WTC11 (cell line): ENCODE results near the gene SETMAR. TPM values are rescaled to one million over a fixed set of nuclear protein-coding genes. Genes with fewer than 3 reads are reported as not detected.
A peak's percentile ranks its signal among the peaks of the same experiment; 100 is the strongest.

Experiments used
- ATAC-seq: fragments of 200-7000 bp; cut with Tn5 transposase; 2 replicates; pipeline ENCODE4 v1.10.0; 2021; ENCODE audit warnings: mild to moderate bottlenecking, moderate library complexity
- CTCF ChIA-PET: fragments of 300-600 bp; sonication (Branson Sonifier 250); formaldehyde crosslinking; loops from one replicate; lab custom pipeline; 2021; ENCODE audit warnings: antibody characterized with exemption; lab: Charles Lee
- POLR2A ChIA-PET: fragments of 350-600 bp; sonication (Branson Sonifier 250); formaldehyde crosslinking; loops from one replicate; lab custom pipeline; 2021; ENCODE audit warnings: antibody characterized with exemption; lab: Charles Lee
- DNase-seq: peaks from one replicate; pipeline ENCODE4 v3.0.0; 2021; ENCODE audit warnings: low spot score
- H3K27ac Mint-ChIP-seq: 2 replicates; pipeline ENCODE4 v1.8.0; 2021; ENCODE audit warnings: mixed read lengths
- H3K27me3 Mint-ChIP-seq: 2 replicates; pipeline ENCODE4 v1.8.0; 2021; ENCODE audit warnings: low read depth, mild to moderate bottlenecking, moderate library complexity, mixed read lengths
- H3K36me3 Mint-ChIP-seq: 2 replicates; pipeline ENCODE4 v1.8.0; 2021; ENCODE audit warnings: mixed read lengths
- H3K4me1 Mint-ChIP-seq: 2 replicates; pipeline ENCODE4 v1.8.0; 2022; ENCODE audit warnings: mixed read lengths
- H3K4me3 Mint-ChIP-seq: 2 replicates; pipeline ENCODE4 v1.8.0; 2021; ENCODE audit warnings: mild to moderate bottlenecking, moderate library complexity, mixed read lengths
- H3K9me3 Mint-ChIP-seq: 2 replicates; pipeline ENCODE4 v1.8.0; 2021; ENCODE audit warnings: mixed read lengths
- ATF3 ChIP-seq: sonication (generic); formaldehyde crosslinking; conservative IDR thresholded peaks from 2 replicates; pipeline ENCODE4 v1.8.1; 2022; ENCODE audit warnings: mild to moderate bottlenecking, missing genetic modification reagents
- CTCF ChIP-seq: fragments of 200-600 bp; IDR thresholded peaks from 2 replicates; pipeline ENCODE4 v1.8.0; 2022; ENCODE audit warnings: antibody characterized with exemption
- E2F1 ChIP-seq: sonication (generic); formaldehyde crosslinking; IDR thresholded peaks from 2 replicates; pipeline ENCODE4 v1.8.0; 2022; ENCODE audit warnings: mild to moderate bottlenecking, missing genetic modification reagents
- ETV6 ChIP-seq: sonication (generic); formaldehyde crosslinking; IDR thresholded peaks from 2 replicates; pipeline ENCODE4 v1.8.1; 2022; ENCODE audit warnings: mild to moderate bottlenecking, missing genetic modification reagents
- HMGA2 ChIP-seq: fragments of 250-450 bp; sonication (Bioruptor Pico); IDR thresholded peaks from 2 replicates; pipeline ENCODE4 v1.4.0; 2021; ENCODE audit warnings: mild to moderate bottlenecking, moderate library complexity
- IRF2 ChIP-seq: sonication (generic); formaldehyde crosslinking; IDR thresholded peaks from 2 replicates; pipeline ENCODE4 v1.8.0; 2022; ENCODE audit warnings: low read depth, missing genetic modification reagents, borderline replicate concordance
- KAT7 ChIP-seq: sonication (generic); formaldehyde crosslinking; IDR thresholded peaks from 2 replicates; pipeline ENCODE4 v1.8.1; 2023; ENCODE audit warnings: missing genetic modification reagents, mild to moderate bottlenecking, borderline replicate concordance
- NFE2L1 ChIP-seq: sonication (generic); formaldehyde crosslinking; IDR thresholded peaks from 2 replicates; pipeline ENCODE4 v1.8.1; 2023; ENCODE audit warnings: missing genetic modification reagents
- OVOL2 ChIP-seq: fragments of 250-450 bp; sonication (Bioruptor Pico); IDR thresholded peaks from 2 replicates; pipeline ENCODE4 v1.9.0; 2021; ENCODE audit warnings: mild to moderate bottlenecking, borderline replicate concordance
- SP1 ChIP-seq: sonication (generic); formaldehyde crosslinking; conservative IDR thresholded peaks from 2 replicates; pipeline ENCODE4 v1.8.1; 2022; ENCODE audit warnings: missing genetic modification reagents
- ZBTB21 ChIP-seq: sonication (generic); formaldehyde crosslinking; IDR thresholded peaks from 2 replicates; pipeline ENCODE4 v1.8.1; 2023; ENCODE audit warnings: mild to moderate bottlenecking, missing genetic modification reagents, borderline replicate concordance
- ZNF219 ChIP-seq: sonication (generic); formaldehyde crosslinking; IDR thresholded peaks from 2 replicates; pipeline ENCODE4 v1.8.0; 2023; ENCODE audit warnings: missing genetic modification reagents, mild to moderate bottlenecking, borderline replicate concordance
- ZNF232 ChIP-seq: sonication (generic); formaldehyde crosslinking; IDR thresholded peaks from 2 replicates; pipeline ENCODE4 v1.8.0; 2022; ENCODE audit warnings: mild to moderate bottlenecking, missing genetic modification reagents
- ZNF396 ChIP-seq: fragments of 250-450 bp; sonication (Bioruptor Pico); IDR thresholded peaks from 2 replicates; pipeline ENCODE4 v1.8.0; 2021; ENCODE audit warnings: mild to moderate bottlenecking, moderate library complexity, borderline replicate concordance
- ZNF425 ChIP-seq: fragments of 250-450 bp; sonication (Bioruptor Pico); conservative IDR thresholded peaks from 2 replicates; pipeline ENCODE4 v1.9.0; 2021; ENCODE audit warnings: mild to moderate bottlenecking
- total RNA-seq: library from RNA; stranded (reverse); gene quantifications from 3 replicates; pipeline ENCODE4 v1.2.3, GENCODE V29; 2021
- TF ChIP-seq, protein P1 (sequence below): sonication (generic); formaldehyde crosslinking; IDR thresholded peaks from 2 replicates; pipeline ENCODE4 v1.8.1; 2022; ENCODE audit warnings: mild to moderate bottlenecking, moderate library complexity, missing genetic modification reagents
- TF ChIP-seq, protein P2 (sequence below): fragments of 250-450 bp; sonication (Bioruptor Pico); IDR thresholded peaks from 2 replicates; pipeline ENCODE4 v1.9.0; 2021; ENCODE audit warnings: mild to moderate bottlenecking
- TF ChIP-seq, protein P3 (sequence below): sonication (generic); formaldehyde crosslinking; conservative IDR thresholded peaks from 2 replicates; pipeline ENCODE4 v1.8.1; 2023; ENCODE audit warnings: mild to moderate bottlenecking, low read depth, missing genetic modification reagents, moderate library complexity
- TF ChIP-seq, protein P4 (sequence below): sonication (generic); formaldehyde crosslinking; IDR thresholded peaks from 2 replicates; pipeline ENCODE4 v1.8.0; 2022; ENCODE audit warnings: missing genetic modification reagents

The SETMAR gene
- total RNA-seq, 1 experiment from 2014 or later = 11.6 TPM

DNA sequence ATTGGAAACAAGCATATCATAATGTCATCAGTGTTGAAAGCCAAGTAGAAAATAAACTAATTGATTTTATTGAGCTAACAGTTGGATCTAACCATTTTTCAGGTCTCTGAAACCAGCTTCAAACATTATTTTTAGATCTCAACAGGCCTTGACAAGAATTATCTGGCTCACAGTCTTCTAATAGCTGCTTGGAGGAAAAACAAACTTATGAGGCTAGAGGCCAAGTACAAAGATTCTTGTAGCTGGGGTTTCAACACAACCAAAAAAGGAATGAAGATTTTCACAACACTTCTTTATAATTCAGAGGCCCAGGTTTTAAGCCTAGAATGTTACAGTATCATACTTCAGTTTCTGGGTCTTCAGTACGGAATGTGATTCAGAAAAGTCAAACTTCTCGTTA is 3.7 kb downstream of the SETMAR start (continued):
- no peak for TF ChIP-seq E2F1
- TF ChIP-seq ETV6 (CRISPR knock-in tag) = no peak
- TF ChIP-seq, protein P1, sequence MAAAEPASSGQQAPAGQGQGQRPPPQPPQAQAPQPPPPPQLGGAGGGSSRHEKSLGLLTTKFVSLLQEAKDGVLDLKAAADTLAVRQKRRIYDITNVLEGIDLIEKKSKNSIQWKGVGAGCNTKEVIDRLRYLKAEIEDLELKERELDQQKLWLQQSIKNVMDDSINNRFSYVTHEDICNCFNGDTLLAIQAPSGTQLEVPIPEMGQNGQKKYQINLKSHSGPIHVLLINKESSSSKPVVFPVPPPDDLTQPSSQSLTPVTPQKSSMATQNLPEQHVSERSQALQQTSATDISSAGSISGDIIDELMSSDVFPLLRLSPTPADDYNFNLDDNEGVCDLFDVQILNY (CRISPR knock-in tag) = no peak
- no peak for TF ChIP-seq ATF3 (CRISPR knock-in tag)
- TF ChIP-seq KAT7 (CRISPR knock-in tag) = no peak
- TF ChIP-seq SP1 = no peak
- TF ChIP-seq, protein P2, sequence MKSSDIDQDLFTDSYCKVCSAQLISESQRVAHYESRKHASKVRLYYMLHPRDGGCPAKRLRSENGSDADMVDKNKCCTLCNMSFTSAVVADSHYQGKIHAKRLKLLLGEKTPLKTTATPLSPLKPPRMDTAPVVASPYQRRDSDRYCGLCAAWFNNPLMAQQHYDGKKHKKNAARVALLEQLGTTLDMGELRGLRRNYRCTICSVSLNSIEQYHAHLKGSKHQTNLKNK (CRISPR knock-in tag) = no peak
- no peak for TF ChIP-seq OVOL2 (CRISPR knock-in tag)

GRCh38 chr3:4309491-4310128 is 6.4 kb downstream of the SETMAR start:
- Mint-ChIP-seq H3K27me3 (no peaks in the 10 kb centered on the region), H3K4me3 (no peak overlapping the region), H3K4me1 (peaks cover 58% of the 10 kb centered on the region), H3K36me3 (peaks cover 22% of the 10 kb centered on the region), H3K9me3 (no peaks in the 10 kb centered on the region), H3K27ac (peak overlapping the region; percentile 52; the same call in 1 of the 2 replicates)
- ChIA-PET POLR2A (no interaction called here), CTCF (no interaction called here)
- DNase-seq (no peak), ATAC-seq (no peak)
- TF ChIP-seq ZNF219 (no peak), SP1 (no peak), HMGA2 (CRISPR knock-in tag) (no peak), CTCF (no peak), ZNF425 (CRISPR knock-in tag) (no peak), ZBTB21 (CRISPR knock-in tag) (no peak), IRF2 (CRISPR knock-in tag) (no peak), ZNF232 (no peak), NFE2L1 (CRISPR knock-in tag) (no peak), OVOL2 (CRISPR knock-in tag) (no peak), ZNF396 (CRISPR knock-in tag) (no peak)
- TF ChIP-seq, protein P3, sequence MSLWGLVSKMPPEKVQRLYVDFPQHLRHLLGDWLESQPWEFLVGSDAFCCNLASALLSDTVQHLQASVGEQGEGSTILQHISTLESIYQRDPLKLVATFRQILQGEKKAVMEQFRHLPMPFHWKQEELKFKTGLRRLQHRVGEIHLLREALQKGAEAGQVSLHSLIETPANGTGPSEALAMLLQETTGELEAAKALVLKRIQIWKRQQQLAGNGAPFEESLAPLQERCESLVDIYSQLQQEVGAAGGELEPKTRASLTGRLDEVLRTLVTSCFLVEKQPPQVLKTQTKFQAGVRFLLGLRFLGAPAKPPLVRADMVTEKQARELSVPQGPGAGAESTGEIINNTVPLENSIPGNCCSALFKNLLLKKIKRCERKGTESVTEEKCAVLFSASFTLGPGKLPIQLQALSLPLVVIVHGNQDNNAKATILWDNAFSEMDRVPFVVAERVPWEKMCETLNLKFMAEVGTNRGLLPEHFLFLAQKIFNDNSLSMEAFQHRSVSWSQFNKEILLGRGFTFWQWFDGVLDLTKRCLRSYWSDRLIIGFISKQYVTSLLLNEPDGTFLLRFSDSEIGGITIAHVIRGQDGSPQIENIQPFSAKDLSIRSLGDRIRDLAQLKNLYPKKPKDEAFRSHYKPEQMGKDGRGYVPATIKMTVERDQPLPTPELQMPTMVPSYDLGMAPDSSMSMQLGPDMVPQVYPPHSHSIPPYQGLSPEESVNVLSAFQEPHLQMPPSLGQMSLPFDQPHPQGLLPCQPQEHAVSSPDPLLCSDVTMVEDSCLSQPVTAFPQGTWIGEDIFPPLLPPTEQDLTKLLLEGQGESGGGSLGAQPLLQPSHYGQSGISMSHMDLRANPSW = no peak
- TF ChIP-seq, protein P4, sequence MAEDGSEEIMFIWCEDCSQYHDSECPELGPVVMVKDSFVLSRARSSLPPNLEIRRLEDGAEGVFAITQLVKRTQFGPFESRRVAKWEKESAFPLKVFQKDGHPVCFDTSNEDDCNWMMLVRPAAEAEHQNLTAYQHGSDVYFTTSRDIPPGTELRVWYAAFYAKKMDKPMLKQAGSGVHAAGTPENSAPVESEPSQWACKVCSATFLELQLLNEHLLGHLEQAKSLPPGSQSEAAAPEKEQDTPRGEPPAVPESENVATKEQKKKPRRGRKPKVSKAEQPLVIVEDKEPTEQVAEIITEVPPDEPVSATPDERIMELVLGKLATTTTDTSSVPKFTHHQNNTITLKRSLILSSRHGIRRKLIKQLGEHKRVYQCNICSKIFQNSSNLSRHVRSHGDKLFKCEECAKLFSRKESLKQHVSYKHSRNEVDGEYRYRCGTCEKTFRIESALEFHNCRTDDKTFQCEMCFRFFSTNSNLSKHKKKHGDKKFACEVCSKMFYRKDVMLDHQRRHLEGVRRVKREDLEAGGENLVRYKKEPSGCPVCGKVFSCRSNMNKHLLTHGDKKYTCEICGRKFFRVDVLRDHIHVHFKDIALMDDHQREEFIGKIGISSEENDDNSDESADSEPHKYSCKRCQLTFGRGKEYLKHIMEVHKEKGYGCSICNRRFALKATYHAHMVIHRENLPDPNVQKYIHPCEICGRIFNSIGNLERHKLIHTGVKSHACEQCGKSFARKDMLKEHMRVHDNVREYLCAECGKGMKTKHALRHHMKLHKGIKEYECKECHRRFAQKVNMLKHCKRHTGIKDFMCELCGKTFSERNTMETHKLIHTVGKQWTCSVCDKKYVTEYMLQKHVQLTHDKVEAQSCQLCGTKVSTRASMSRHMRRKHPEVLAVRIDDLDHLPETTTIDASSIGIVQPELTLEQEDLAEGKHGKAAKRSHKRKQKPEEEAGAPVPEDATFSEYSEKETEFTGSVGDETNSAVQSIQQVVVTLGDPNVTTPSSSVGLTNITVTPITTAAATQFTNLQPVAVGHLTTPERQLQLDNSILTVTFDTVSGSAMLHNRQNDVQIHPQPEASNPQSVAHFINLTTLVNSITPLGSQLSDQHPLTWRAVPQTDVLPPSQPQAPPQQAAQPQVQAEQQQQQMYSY (CRISPR knock-in tag) = no peak
- TF ChIP-seq, protein P1 (CRISPR knock-in tag) = no peak
